Endothelial cell of umbilical vein (primary cell): ENCODE results near the gene TNFRSF8. TPM values are rescaled to one million over a fixed set of nuclear protein-coding genes. Genes with fewer than 3 reads are reported as not detected.

ENCODE experiments used
- BruUV-seq: library from RNA; stranded (reverse); fragments of 400-500 nt; replicated peaks from 2 replicates; lab custom pipeline; 2021; lab: Mats Ljungman, UMichigan
- CTCF ChIA-PET: fragments of 300-600, 350-600 bp; sonication (Branson Sonifier 250); formaldehyde crosslinking; loops from one replicate; lab custom pipeline; 2021; ENCODE audit warnings: antibody characterized with exemption, inconsistent platforms; lab: Charles Lee
- POLR2A ChIA-PET: fragments of 300-600, 350-600 bp; sonication (Branson Sonifier 250); formaldehyde crosslinking; loops from one replicate; lab custom pipeline; 2021; ENCODE audit warnings: antibody characterized with exemption, inconsistent platforms; lab: Charles Lee
- DNase-seq: peaks from one replicate; pipeline ENCODE4 v3.0.0-alpha.2; 2011; ENCODE audit warnings: low read depth, low spot score
- FAIRE-seq: peaks from 2 replicates; lab custom pipeline; 2011; peaks lifted over from hg19 to GRCh38; lab: Jason Lieb, UNC
- H2AFZ ChIP-seq: 2 replicates; pipeline ENCODE4 v1.6.0; 2012; ENCODE audit warnings: low read depth, low read length, control low read depth, inconsistent platforms
- H3K27ac ChIP-seq: 2 replicates; pipeline ENCODE4 v1.5.1; 2011; ENCODE audit warnings: low read depth, mild to moderate bottlenecking, control low read depth, low read length, moderate library complexity; ENCODE audit not compliant: insufficient read depth
- H3K27me3 ChIP-seq, 2 experiments: 2 replicates each; pipeline versions ENCODE4 v1.6.0 to v1.6.1; 2011; ENCODE audit warnings: low read length in 2 of 2, mixed read lengths in 1 of 2; ENCODE audit not compliant: control insufficient read depth in 2 of 2, insufficient read depth in 2 of 2
- H3K36me3 ChIP-seq, 2 experiments: 2 replicates in 1 of 2; 3 replicates in 1 of 2; pipeline ENCODE4 v1.5.1; 2011; ENCODE audit warnings: low read length in 2 of 2, mild to moderate bottlenecking in 1 of 2, moderate library complexity in 1 of 2; ENCODE audit not compliant: control insufficient read depth in 2 of 2, insufficient read depth in 2 of 2; ENCODE audit errors: extremely low read depth in 1 of 2
- H3K4me1 ChIP-seq: 3 replicates; pipeline ENCODE4 v1.5.1; 2011; ENCODE audit warnings: mild to moderate bottlenecking, low read length; ENCODE audit not compliant: control insufficient read depth, insufficient read depth; ENCODE audit errors: extremely low read depth
- H3K4me2 ChIP-seq: 2 replicates; pipeline ENCODE4 v1.6.1; 2011; ENCODE audit warnings: low read length, control low read depth, mixed read lengths; ENCODE audit not compliant: insufficient read depth
- H3K4me3 ChIP-seq, 3 experiments: fragments of 200-600 bp in 1 of 3; sonication (generic), shearing (Covaris generic) in 1 of 3; replicated peaks in 1 of 3; 2 replicates each; pipeline ENCODE4 v1.5.1; 2011 to 2016; ENCODE audit warnings: control low read depth in 3 of 3, low read length in 3 of 3, mild to moderate bottlenecking in 2 of 3, inconsistent platforms in 1 of 3, low read depth in 1 of 3, moderate library complexity in 1 of 3; ENCODE audit not compliant: insufficient read depth in 1 of 3
- H3K79me2 ChIP-seq: 2 replicates; pipeline ENCODE4 v1.6.0; 2012; ENCODE audit warnings: low read length, inconsistent platforms; ENCODE audit not compliant: control insufficient read depth, insufficient read depth
- H3K9ac ChIP-seq: replicated peaks from 2 replicates; pipeline ENCODE3; 2011; ENCODE audit warnings: low read length, control low read depth; ENCODE audit not compliant: insufficient read depth; ENCODE audit errors: extremely low read depth
- H3K9me1 ChIP-seq: replicated peaks from 3 replicates; pipeline ENCODE4 v1.6.0; 2011; ENCODE audit warnings: mild to moderate bottlenecking, low read length; ENCODE audit not compliant: control insufficient read depth, insufficient read depth; ENCODE audit errors: extremely low read depth
- H3K9me3 ChIP-seq: replicated peaks from 2 replicates; pipeline ENCODE4 v1.5.1; 2012; ENCODE audit warnings: low read length, inconsistent platforms; ENCODE audit not compliant: control insufficient read depth, insufficient read depth
- H4K20me1 ChIP-seq: replicated peaks from 2 replicates; pipeline ENCODE3; 2011; ENCODE audit warnings: mild to moderate bottlenecking, low read length; ENCODE audit not compliant: control insufficient read depth, insufficient read depth; ENCODE audit errors: extremely low read depth
- CTCF ChIP-seq, 2 donors: IDR thresholded peaks; 1 replicate in 1 of 2; 2 replicates in 1 of 2; pipeline ENCODE4 v1.5.1; 2011; ENCODE audit warnings: low read length in 2 of 2, mild to moderate bottlenecking in 2 of 2, moderate library complexity in 2 of 2, control low read depth in 1 of 2, inconsistent platforms in 1 of 2, low read depth in 1 of 2; ENCODE audit not compliant: insufficient read depth in 1 of 2; ENCODE audit errors: extremely low read depth in 1 of 2
- EZH2 ChIP-seq: IDR thresholded peaks from 2 replicates; pipeline ENCODE4 v1.6.1; 2012; ENCODE audit warnings: borderline replicate concordance, low read depth, mild to moderate bottlenecking, moderate library complexity, low read length, inconsistent platforms; ENCODE audit not compliant: severe bottlenecking
- FOS ChIP-seq: IDR thresholded peaks from 2 replicates; pipeline ENCODE4 v1.6.1; 2011; ENCODE audit warnings: mild to moderate bottlenecking, low read length, moderate library complexity, borderline replicate concordance; ENCODE audit not compliant: insufficient read depth
- GATA2 ChIP-seq: IDR thresholded peaks from 2 replicates; pipeline ENCODE4 v1.7.0; 2011; ENCODE audit warnings: low read depth, mild to moderate bottlenecking, moderate library complexity, mixed read lengths, low read length; ENCODE audit not compliant: insufficient read length, insufficient read depth
- JUN ChIP-seq: IDR thresholded peaks from 2 replicates; pipeline ENCODE4 v1.6.1; 2011; ENCODE audit warnings: borderline replicate concordance, low read depth; ENCODE audit not compliant: insufficient read length, insufficient read depth
- MYC ChIP-seq: IDR thresholded peaks from one replicate; pipeline ENCODE4 v1.6.1; 2011; ENCODE audit warnings: mild to moderate bottlenecking, low read depth, low read length
- POLR2A ChIP-seq: IDR thresholded peaks from 2 replicates; pipeline ENCODE4 v1.6.1; 2012; ENCODE audit warnings: low read depth, mild to moderate bottlenecking, control low read depth, low read length
- POLR2AphosphoS5 ChIP-seq: IDR thresholded peaks from 2 replicates; pipeline ENCODE4 v1.6.1; 2012; ENCODE audit warnings: low read depth, mild to moderate bottlenecking, control low read depth, low read length, moderate library complexity; ENCODE audit not compliant: insufficient read depth
- dilution Hi-C: fragments of 300-500 bp; cut with MboI; formaldehyde crosslinking; loops from one replicate; pipeline ENCODE4 v1.15.0; 2019; ENCODE audit warnings: low sequenced_read_pairs; ENCODE audit not compliant: extremely low pct_ligation_motif_present
- intact Hi-C: fragments of 100-400 bp; cut with micrococcal nuclease; formaldehyde crosslinking; loops from one replicate; pipeline ENCODE4 v1.10.0; 2022
- polyA plus RNA-seq, 4 experiments: library from polyadenylated mRNA; depleted of rRNA in 3 of 4; stranded (reverse) in 3 of 4; unstranded in 1 of 4; fragments of >200 nt; gene quantifications; 2 replicates each; pipeline versions ENCODE4 v1.2.1 to v1.2.3, GENCODE V29; 2011 to 2012; ENCODE audit warnings: missing spikeins in 1 of 4
- total RNA-seq: library from RNA; stranded (reverse); gene quantifications from 2 replicates; pipeline ENCODE4 v1.2.3, GENCODE V29; 2021
- TF ChIP-seq, protein P1 (sequence below): IDR thresholded peaks from 2 replicates; pipeline ENCODE4 v1.6.1; 2011; ENCODE audit not compliant: insufficient read depth, insufficient read length

TNFRSF8 gene
- total and polyA plus RNA-seq, 2 donors (not counting 3 experiments of a cell fraction or from before 2014, with no cell fraction given) = 0.47 TPM; not detected in 1

DNA sequence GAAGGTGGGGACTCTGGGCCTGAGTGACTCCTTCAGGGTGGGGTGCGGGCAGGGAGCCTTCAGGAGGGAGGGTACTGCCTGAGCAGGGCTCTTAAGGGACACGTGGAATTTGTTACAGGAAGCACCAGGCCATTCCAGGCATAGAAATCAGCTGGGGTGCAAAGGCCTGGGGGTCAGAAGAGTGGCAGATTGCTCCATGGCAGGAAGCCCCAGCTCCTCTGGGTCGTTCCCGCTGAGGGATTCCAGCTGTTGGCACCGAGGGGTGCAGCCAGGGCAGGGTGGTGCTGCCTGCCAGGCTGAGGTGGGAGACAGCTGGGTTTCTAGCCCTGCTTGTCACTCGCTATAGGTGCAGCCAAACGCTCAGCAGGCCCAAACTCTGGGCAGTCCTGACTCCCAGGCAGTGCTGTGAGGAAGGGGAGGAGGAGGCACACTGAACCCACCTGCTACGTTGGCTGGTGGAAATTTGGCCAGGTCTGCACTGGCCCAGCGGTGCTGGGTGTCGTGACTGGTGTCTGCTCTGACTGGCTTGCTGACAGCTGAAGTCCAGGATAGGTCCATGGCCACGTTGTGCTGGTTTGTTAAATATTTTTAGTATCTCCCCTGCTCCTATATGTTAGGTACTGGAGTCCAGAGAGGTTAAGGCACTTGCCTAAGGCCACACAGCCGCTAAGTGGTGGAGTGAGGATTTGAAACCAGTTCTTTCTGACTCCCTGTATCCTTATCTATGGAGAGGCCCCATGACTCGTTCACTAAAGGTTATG is 123.0 kb downstream of the TNFRSF8 start:
- peaks cover 26% of the 10 kb centered on the region for H3K4me1 ChIP-seq
- H3K27ac ChIP-seq = peak overlapping the region; percentile 90
- no peak overlapping the region for H3K4me3 ChIP-seq
- CTCF ChIA-PET = interaction anchor here (1.1 to 8.3 kb wide), 4 partner anchors 8 to 62 kb away, joined by 3 to 118 read pairs (median 3); no protein-coding TSS in a partner anchor
- no peaks in the 10 kb centered on the region for H3K9me3 ChIP-seq
- H4K20me1 ChIP-seq = no peaks in the 10 kb centered on the region
- BruUV-seq = no TSS peak
- no peak overlapping the region for H3K4me2 ChIP-seq
- dilution Hi-C loops = no loop called here
- H3K79me2 ChIP-seq = peaks cover 12% of the 10 kb centered on the region
- peaks cover 0 to 10% of the 10 kb centered on the region in 2 experiments for H3K36me3 ChIP-seq
- H3K9me1 ChIP-seq = no peaks in the 10 kb centered on the region
- POLR2A ChIA-PET = interaction anchor here (0.9 to 1.0 kb wide), 2 partner anchors 39 to 278 kb away, joined by 3 read pairs; no protein-coding TSS in a partner anchor
- intact Hi-C loops = no loop called here
- no peak overlapping the region for H3K9ac ChIP-seq
- H2AFZ ChIP-seq = no peak overlapping the region
- H3K27me3 ChIP-seq = no peaks in the 10 kb centered on the region
- DNase-seq (peak; percentile 34), FAIRE-seq (peak; percentile 63)
- TF ChIP-seq POLR2AphosphoS5 (no peak), GATA2 (no peak), POLR2A (no peak), JUN (no peak), EZH2 (no peak), MYC (no peak), CTCF (IDR thresholded peaks at IDR 0.05; ENCODE audit: extremely low read depth in 1 of 2, insufficient read depth in 1 of 2, low read depth in 1 of 2, low read length in 2 of 2) (no peak), FOS (no peak)
- TF ChIP-seq, protein P1, sequence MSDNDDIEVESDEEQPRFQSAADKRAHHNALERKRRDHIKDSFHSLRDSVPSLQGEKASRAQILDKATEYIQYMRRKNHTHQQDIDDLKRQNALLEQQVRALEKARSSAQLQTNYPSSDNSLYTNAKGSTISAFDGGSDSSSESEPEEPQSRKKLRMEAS = no peak
